PFSK-1 (cell line): ENCODE data around the gene ESR2.

ENCODE experiments used
- FOXP2 ChIP-seq: optimal IDR thresholded peaks from 2 replicates; pipeline ENCODE3; 2011; ENCODE audit warnings: borderline replicate concordance, control low read depth, inconsistent platforms; ENCODE audit not compliant: insufficient read depth; ENCODE audit errors: extremely low read length, extremely low read depth
- POLR2AphosphoS5 ChIP-seq: IDR thresholded peaks from 2 replicates; pipeline ENCODE4 v1.6.1; 2012; ENCODE audit warnings: low read depth, mild to moderate bottlenecking, control low read depth, low read length, moderate library complexity
- SIN3A ChIP-seq: IDR thresholded peaks from 2 replicates; pipeline ENCODE4 v1.6.1; 2012; ENCODE audit warnings: mild to moderate bottlenecking, low read length, moderate library complexity, borderline replicate concordance; ENCODE audit not compliant: insufficient read depth
- TAF1 ChIP-seq: IDR thresholded peaks from 2 replicates; pipeline ENCODE4 v1.6.1; 2012; ENCODE audit warnings: low read length, control low read depth, borderline replicate concordance; ENCODE audit not compliant: insufficient read depth
- TF ChIP-seq, protein P1 (sequence below), 2 experiments: IDR thresholded peaks; 2 replicates each; pipeline versions ENCODE4 v1.6.1 to v1.8.0; 2011 to 2012; ENCODE audit warnings: low read depth in 2 of 2, low read length in 2 of 2, control low read depth in 1 of 2, inconsistent platforms in 1 of 2, mild to moderate bottlenecking in 1 of 2, moderate library complexity in 1 of 2; ENCODE audit not compliant: insufficient read depth in 1 of 2

ESR2 gene

DNA sequence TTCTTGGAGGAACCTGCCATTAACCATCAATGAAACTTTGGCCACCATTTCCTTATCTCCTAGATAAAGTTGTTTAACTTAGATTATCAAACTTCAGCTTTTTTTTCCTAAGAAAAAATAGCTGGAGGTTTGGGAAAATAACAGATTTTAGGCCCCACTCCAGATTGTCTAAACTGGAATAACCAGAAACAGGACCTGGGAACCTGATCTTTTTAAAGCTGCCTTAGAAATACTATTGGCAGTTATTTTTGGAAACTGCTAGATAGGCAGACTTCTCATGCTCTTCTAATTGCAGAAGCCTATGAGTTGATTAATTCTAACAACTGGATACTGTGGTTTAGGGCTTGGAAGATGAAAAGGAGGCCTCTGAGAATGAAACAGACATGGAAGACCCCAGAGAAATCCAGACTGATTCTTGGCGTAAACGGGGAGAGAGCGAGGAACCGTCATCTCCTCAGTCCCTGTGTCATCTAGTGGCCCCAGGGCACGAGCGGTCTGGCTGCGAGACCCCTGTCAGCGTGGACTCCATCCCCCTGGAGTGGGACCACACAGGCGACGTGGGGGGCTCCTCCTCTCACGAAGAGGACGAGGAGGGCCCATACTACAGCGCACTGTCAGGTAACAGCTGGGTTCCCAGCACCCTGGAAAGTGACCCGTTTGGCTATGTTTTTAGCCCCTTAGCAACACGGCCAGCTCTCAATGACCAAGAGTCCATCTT, 80.2 kb downstream of the ESR2 start:
- TF ChIP-seq FOXP2 = no peak
- no peak for TF ChIP-seq POLR2AphosphoS5
- TF ChIP-seq, protein P1, sequence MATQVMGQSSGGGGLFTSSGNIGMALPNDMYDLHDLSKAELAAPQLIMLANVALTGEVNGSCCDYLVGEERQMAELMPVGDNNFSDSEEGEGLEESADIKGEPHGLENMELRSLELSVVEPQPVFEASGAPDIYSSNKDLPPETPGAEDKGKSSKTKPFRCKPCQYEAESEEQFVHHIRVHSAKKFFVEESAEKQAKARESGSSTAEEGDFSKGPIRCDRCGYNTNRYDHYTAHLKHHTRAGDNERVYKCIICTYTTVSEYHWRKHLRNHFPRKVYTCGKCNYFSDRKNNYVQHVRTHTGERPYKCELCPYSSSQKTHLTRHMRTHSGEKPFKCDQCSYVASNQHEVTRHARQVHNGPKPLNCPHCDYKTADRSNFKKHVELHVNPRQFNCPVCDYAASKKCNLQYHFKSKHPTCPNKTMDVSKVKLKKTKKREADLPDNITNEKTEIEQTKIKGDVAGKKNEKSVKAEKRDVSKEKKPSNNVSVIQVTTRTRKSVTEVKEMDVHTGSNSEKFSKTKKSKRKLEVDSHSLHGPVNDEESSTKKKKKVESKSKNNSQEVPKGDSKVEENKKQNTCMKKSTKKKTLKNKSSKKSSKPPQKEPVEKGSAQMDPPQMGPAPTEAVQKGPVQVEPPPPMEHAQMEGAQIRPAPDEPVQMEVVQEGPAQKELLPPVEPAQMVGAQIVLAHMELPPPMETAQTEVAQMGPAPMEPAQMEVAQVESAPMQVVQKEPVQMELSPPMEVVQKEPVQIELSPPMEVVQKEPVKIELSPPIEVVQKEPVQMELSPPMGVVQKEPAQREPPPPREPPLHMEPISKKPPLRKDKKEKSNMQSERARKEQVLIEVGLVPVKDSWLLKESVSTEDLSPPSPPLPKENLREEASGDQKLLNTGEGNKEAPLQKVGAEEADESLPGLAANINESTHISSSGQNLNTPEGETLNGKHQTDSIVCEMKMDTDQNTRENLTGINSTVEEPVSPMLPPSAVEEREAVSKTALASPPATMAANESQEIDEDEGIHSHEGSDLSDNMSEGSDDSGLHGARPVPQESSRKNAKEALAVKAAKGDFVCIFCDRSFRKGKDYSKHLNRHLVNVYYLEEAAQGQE (IDR thresholded peaks at IDR 0.05; ENCODE audit: insufficient read depth in 1 of 2, low read depth in 2 of 2, low read length in 2 of 2) = no peak
- TF ChIP-seq SIN3A = no peak

DNA sequence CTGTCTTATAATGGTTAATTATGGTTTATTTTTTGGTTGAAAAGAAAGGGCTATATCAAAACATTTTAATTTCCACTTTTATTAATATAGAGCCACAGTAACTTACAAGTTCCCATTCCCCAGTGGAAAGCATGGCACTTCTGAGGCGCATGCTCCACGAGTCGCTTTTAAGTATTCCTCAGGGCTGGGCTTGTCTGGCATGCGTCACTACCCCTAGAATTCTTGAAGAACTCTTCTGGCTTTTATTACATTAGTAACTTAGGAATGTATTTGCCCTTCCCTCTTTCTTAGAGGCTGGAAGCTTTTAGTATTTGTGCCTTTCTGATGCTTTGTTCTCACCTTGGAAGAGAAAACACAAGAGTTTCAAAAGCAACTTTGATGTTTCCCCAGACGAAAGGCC, 81.1 kb downstream of the ESR2 start:
- TF ChIP-seq FOXP2 (no peak), TAF1 (no peak), POLR2AphosphoS5 (no peak), SIN3A (no peak)
- TF ChIP-seq, protein P1 (IDR thresholded peaks at IDR 0.05; ENCODE audit: insufficient read depth in 1 of 2, low read depth in 2 of 2, low read length in 2 of 2) = no peak

DNA sequence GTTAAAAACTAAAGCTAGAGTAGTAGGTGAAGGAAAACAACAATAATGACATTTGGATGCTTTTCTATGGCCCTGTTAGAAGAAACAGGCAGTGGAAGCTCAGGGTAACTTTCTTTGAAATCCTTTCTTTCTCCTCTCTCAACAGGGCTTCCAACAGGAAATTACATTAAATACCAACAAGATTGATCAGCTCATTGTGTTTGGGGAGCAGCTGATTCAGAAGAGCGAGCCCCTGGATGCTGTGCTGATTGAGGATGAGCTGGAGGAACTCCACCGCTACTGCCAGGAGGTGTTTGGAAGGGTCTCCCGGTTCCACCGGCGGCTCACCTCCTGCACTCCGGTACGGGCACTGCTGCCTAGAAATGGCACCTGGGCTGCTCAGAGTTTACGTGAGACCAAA, 81.5 kb downstream of the ESR2 start:
- TF ChIP-seq SIN3A = no peak
- no peak for TF ChIP-seq FOXP2
- TF ChIP-seq POLR2AphosphoS5 = no peak
- TF ChIP-seq, protein P1 (IDR thresholded peaks at IDR 0.05; ENCODE audit: insufficient read depth in 1 of 2, low read depth in 2 of 2, low read length in 2 of 2) = no peak
- TF ChIP-seq TAF1 = no peak

DNA sequence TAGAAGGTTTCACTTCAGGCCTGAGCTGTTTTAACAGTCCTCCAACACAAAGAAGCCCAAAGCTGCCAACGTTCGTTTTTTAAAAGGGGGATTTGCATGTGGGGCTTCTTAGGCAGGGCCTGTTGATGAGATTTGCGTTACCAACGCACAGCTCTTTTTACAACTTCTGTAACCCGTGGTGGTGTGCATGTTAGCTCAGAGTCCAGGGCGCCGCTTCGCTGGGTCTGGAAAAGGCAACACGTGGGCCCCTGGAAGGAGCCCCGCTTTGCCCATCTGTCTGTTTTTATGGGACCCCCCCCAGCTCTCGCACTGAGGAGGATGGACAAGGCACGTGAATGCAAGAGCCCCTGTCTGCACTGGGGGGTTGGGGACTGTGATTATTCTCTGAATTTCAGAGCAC, 84.0 kb downstream of the ESR2 start:
- TF ChIP-seq TAF1 (no peak), FOXP2 (no peak), SIN3A (no peak), POLR2AphosphoS5 (no peak)
- TF ChIP-seq, protein P1 (IDR thresholded peaks at IDR 0.05; ENCODE audit: insufficient read depth in 1 of 2, low read depth in 2 of 2, low read length in 2 of 2) = no peak

DNA sequence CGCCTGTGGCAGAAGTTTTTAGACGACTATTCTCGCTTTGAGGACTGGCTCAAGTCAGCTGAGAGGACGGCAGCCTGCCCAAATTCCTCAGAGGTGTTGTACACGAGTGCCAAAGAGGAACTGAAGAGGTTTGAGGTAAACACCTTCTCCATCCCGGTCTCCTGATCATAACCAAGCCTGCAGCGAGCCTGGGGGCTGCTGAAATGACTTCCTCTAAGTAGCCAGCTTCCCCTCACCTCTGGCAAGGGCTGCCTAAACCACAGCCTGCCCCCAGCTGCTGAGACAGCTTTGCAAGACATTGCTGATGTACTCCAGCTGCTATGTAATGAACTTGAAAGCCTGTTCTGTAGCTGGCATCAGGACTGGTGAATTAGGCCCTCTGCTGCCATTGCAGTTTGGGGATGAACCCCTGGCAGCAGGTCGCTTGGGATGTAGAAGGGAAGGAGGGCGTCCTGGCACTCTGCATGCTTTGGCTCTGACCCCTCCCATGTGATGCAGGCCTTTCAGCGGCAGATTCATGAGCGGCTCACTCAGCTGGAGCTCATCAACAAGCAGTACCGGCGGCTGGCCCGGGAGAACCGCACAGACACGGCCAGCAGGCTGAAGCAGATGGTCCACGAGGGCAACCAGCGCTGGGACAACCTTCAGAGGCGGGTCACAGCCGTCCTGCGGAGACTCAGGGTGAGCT, 84.6 kb downstream of the ESR2 start:
- no peak for TF ChIP-seq FOXP2
- TF ChIP-seq, protein P1 (IDR thresholded peaks at IDR 0.05; ENCODE audit: insufficient read depth in 1 of 2, low read depth in 2 of 2, low read length in 2 of 2) = no peak
- TF ChIP-seq TAF1 = no peak
- TF ChIP-seq POLR2AphosphoS5 = no peak
- TF ChIP-seq SIN3A = no peak
